Stomach (tissue), 9 donors: ENCODE results near the gene RRAD. TPM values are rescaled to one million over a fixed set of nuclear protein-coding genes. Genes with fewer than 3 reads are reported as not detected.

Source experiments
- DNase-seq, 2 donors: peaks; one replicate each; pipeline versions ENCODE4 v3.0.0 to v3.0.0-alpha.2; 2013 to 2019
- H3K27ac ChIP-seq, 5 donors: fragments of 200-600 bp in 4 of 5; sonication (generic) in 4 of 5; one replicate each; pipeline ENCODE4 v1.5.1; 2013 to 2019; ENCODE audit warnings: mild to moderate bottlenecking in 1 of 5, moderate library complexity in 1 of 5
- H3K27me3 ChIP-seq, 3 donors: fragments of 200-600 bp; sonication (generic); one replicate each; pipeline ENCODE4 v1.5.1; 2017 to 2019; ENCODE audit warnings: mixed run types in 1 of 3
- H3K36me3 ChIP-seq, 4 donors: fragments of 200-600 bp; sonication (generic); 1 replicate in 3 of 4; 2 replicates in 1 of 4; pipeline ENCODE4 v1.5.1; 2016 to 2019
- H3K4me1 ChIP-seq, 4 donors: fragments of 200-600 bp; sonication (generic); one replicate each; pipeline ENCODE4 v1.5.1; 2016 to 2019
- H3K4me3 ChIP-seq, 4 donors: fragments of 200-600 bp; sonication (generic) in 3 of 4; one replicate each; pipeline ENCODE4 v1.5.1; 2016 to 2019; ENCODE audit warnings: mild to moderate bottlenecking in 1 of 4
- H3K9me3 ChIP-seq, 4 donors: fragments of 200-600 bp; sonication (generic); one replicate each; pipeline ENCODE4 v1.5.1; 2016 to 2019
- CTCF ChIP-seq, 7 experiments: fragments of 450-650 bp in 4 of 7; fragments of 200-600 bp in 3 of 7; sonication (generic) in 3 of 7; IDR thresholded peaks; one replicate each; pipeline ENCODE4 v1.5.1; 2016 to 2019; ENCODE audit warnings: antibody characterized with exemption in 7 of 7, control low read depth in 2 of 7, mild to moderate bottlenecking in 1 of 7
- EP300 ChIP-seq: sonication (generic); formaldehyde crosslinking; IDR thresholded peaks from one replicate; pipeline ENCODE4 v1.6.1; 2017; ENCODE audit warnings: antibody characterized with exemption
- POLR2A ChIP-seq, 4 donors: fragments of 450-650 bp; IDR thresholded peaks; one replicate each; pipeline ENCODE4 v1.6.1; 2016; ENCODE audit warnings: antibody characterized with exemption in 4 of 4, control low read depth in 2 of 4, mild to moderate bottlenecking in 1 of 4, moderate library complexity in 1 of 4
- POLR2AphosphoS5 ChIP-seq, 3 donors: sonication (generic); formaldehyde crosslinking; IDR thresholded peaks; one replicate each; pipeline ENCODE4 v1.6.1; 2016; ENCODE audit warnings: antibody characterized with exemption in 3 of 3
- WGBS, 5 donors: extraction: QIAGEN DNeasy Blood & Tissue Kit in 3 of 5; methylation state at CpG; one replicate each; pipeline versions ENCODE4 v1.1.5 to v1.1.7; 2013 to 2018; 5-methylcytosine and 5-hydroxymethylcytosine counted together
- intact Hi-C: fragments of 100-400 bp; cut with DNase I; formaldehyde crosslinking; loops from one replicate; pipeline ENCODE4 v1.15.1; 2023; ENCODE audit warnings: low total_unique reads
- polyA plus RNA-seq, 3 donors: library from polyadenylated mRNA; stranded (reverse); fragments of 200-250 nt; gene quantifications; one replicate each; pipeline ENCODE4 v1.2.3, GENCODE V29; 2013
- total RNA-seq, 5 donors: library from RNA; depleted of rRNA; stranded (reverse); fragments of >200 nt; gene quantifications; one replicate each; pipeline versions ENCODE4 v1.1.0 to v1.2.3, GENCODE V29; 2014 to 2016
- donor health status: healthy with polysubstance abuse.
- donor health status: Bipolar disorder and iron deficiency.
- donor health status: healthy.

Gene RRAD
- total and polyA plus RNA-seq, 8 donors = 1.0 to 39.7 (median 3.5) TPM

- peak; percentile 96 to 97 for DNase-seq
- peaks cover 12 to 25% (median 19%) of the 10 kb centered on the region in 4 donors for H3K36me3 ChIP-seq
- TF ChIP-seq POLR2A (IDR thresholded peaks at IDR 0.05) (no peak), POLR2AphosphoS5 (IDR thresholded peaks at IDR 0.05) (peak; percentile 33 to 91 (median 64)), EP300 (no peak), CTCF (IDR thresholded peaks at IDR 0.05) (no peak)
- peak within 1 kb of the TSS; percentile 59 to 88 (median 77) for H3K27ac ChIP-seq
- H3K9me3 ChIP-seq = no peaks in the 10 kb centered on the region
- H3K27me3 ChIP-seq = no peaks in the 10 kb centered on the region
- H3K4me1 ChIP-seq = peaks cover 15 to 25% (median 18%) of the 10 kb centered on the region in 4 donors
- 0 to 1% (median 0%) methylated on average over 17 to 58 of the region's 58 CpGs for WGBS, 5 donors
- intact Hi-C loops = no loop called here
- peak within 1 kb of the TSS; percentile 60 to 97 (median 80) for H3K4me3 ChIP-seq
Observed at GRCh38 chr16:66880288-66881013, 44.9 kb downstream of the RRAD start, which contains the start of gene PDP2. Gene PDP2, plus strand, starts transcription at chr16:66880515. Its CDS starts 3,770 bp downstream, at chr16:66884285.

- TF ChIP-seq CTCF (IDR thresholded peaks at IDR 0.05) = no peak
- no peak for TF ChIP-seq POLR2A (IDR thresholded peaks at IDR 0.05)
- TF ChIP-seq POLR2AphosphoS5 (IDR thresholded peaks at IDR 0.05) = no peak
- TF ChIP-seq EP300 = no peak
- 54 to 64% (median 62%) methylated on average over 5 of the region's 5 CpGs for WGBS, 5 donors
Observed at GRCh38 chr16:66878067-66878466, 47.3 kb downstream of the RRAD start.

GRCh38 chr16:66874079-66874775 is 51.1 kb downstream of the RRAD start:
- intact Hi-C loops = no loop called here
- Histone ChIP-seq H3K27ac (no peak overlapping the region), H3K9me3 (no peaks in the 10 kb centered on the region), H3K4me1 (peaks cover 7 to 26% (median 13%) of the 10 kb centered on the region in 4 donors), H3K27me3 (no peaks in the 10 kb centered on the region), H3K4me3 (no peak overlapping the region), H3K36me3 (no peaks in the 10 kb centered on the region)
- 63 to 83% (median 78%) methylated on average over 1 of the region's 1 CpG for WGBS, 5 donors
- TF ChIP-seq POLR2AphosphoS5 (IDR thresholded peaks at IDR 0.05) = no peak
- no peak for TF ChIP-seq POLR2A (IDR thresholded peaks at IDR 0.05)
- TF ChIP-seq EP300 = no peak
- no peak for TF ChIP-seq CTCF (IDR thresholded peaks at IDR 0.05)
- DNase-seq = no peak

More at GRCh38 chr16:66878067-66878466, 47.3 kb downstream of the RRAD start:
- no peaks in the 10 kb centered on the region for H3K27me3 ChIP-seq
- H3K27ac ChIP-seq = no peak overlapping the region
- H3K4me3 ChIP-seq = no peak overlapping the region
- peaks cover 16 to 33% (median 24%) of the 10 kb centered on the region in 4 donors for H3K4me1 ChIP-seq
- no peak for DNase-seq
- intact Hi-C loops = no loop called here
- no peaks in the 10 kb centered on the region for H3K9me3 ChIP-seq
- H3K36me3 ChIP-seq = peaks cover 0 to 2% (median under 1%) of the 10 kb centered on the region in 4 donors

GRCh38 chr16:66873685-66874055 is 51.7 kb downstream of the RRAD start:
- Histone ChIP-seq H3K27me3 (no peaks in the 10 kb centered on the region), H3K27ac (peak overlapping the region in 3 of 5 donors; percentile 64 to 75 (median 68)), H3K9me3 (no peaks in the 10 kb centered on the region), H3K36me3 (no peaks in the 10 kb centered on the region), H3K4me1 (peaks cover 7 to 26% (median 13%) of the 10 kb centered on the region in 4 donors), H3K4me3 (no peak overlapping the region)
- TF ChIP-seq CTCF (IDR thresholded peaks at IDR 0.05) (no peak), POLR2A (IDR thresholded peaks at IDR 0.05) (no peak), EP300 (no peak), POLR2AphosphoS5 (IDR thresholded peaks at IDR 0.05) (no peak)
- intact Hi-C loops = no loop called here
- no peak for DNase-seq
